Measurements from ENCODE around the gene GNA15.

The GNA15 gene

GRCh38 chr19:3136684-3137055 lies 837 bp downstream of the GNA15 start:
- H3K9me2 ChIP-seq (ENCODE audit: low read depth, low read length), result no peaks in the 10 kb centered on the region
- H3K27ac ChIP-seq (ENCODE audit: low read depth, low read length, poor library complexity, severe bottlenecking), result no peak overlapping the region
- H3K9me3 ChIP-seq (ENCODE audit: low read length), result no peaks in the 10 kb centered on the region
- no peaks in the 10 kb centered on the region for H3K36me3 ChIP-seq (ENCODE audit: insufficient read depth, low read length)
- H4K20me1 ChIP-seq (ENCODE audit: insufficient read depth, low read length), result no peaks in the 10 kb centered on the region
- H3K79me2 ChIP-seq (ENCODE audit: insufficient read depth, low read length), result no peaks in the 10 kb centered on the region
- peaks cover 8% of the 10 kb centered on the region; the same call in 1 of the 2 replicates for H3K27me3 ChIP-seq (ENCODE audit: insufficient read depth, low read length)
- H3K4me3 ChIP-seq (ENCODE audit: low read depth, low read length, poor library complexity, severe bottlenecking), result no peak overlapping the region
- H3K4me2 ChIP-seq (ENCODE audit: low read length), result no peak overlapping the region
- H3K9ac ChIP-seq (ENCODE audit: low read length), result no peak overlapping the region
- no peaks in the 10 kb centered on the region for H3K4me1 ChIP-seq (ENCODE audit: insufficient read depth, low read length, severe bottlenecking)
- TF ChIP-seq CTCF (IDR thresholded peaks at IDR 0.05; ENCODE audit: low read length) (no peak), EZH2 (IDR thresholded peaks at IDR 0.05; ENCODE audit: borderline replicate concordance, low read length) (no peak)
- no peak overlapping the region for H2AFZ ChIP-seq (ENCODE audit: low read length)
- no peaks in the 10 kb centered on the region for H3F3A ChIP-seq (ENCODE audit: insufficient read depth, low read length)

- Histone ChIP-seq H3K9me3 (ENCODE audit: low read length) (no peaks in the 10 kb centered on the region), H3K9ac (ENCODE audit: low read length) (no peak overlapping the region), H3K4me3 (ENCODE audit: low read depth, low read length, poor library complexity, severe bottlenecking) (no peak overlapping the region), H3K9me2 (ENCODE audit: low read depth, low read length) (no peaks in the 10 kb centered on the region), H3K27me3 (ENCODE audit: insufficient read depth, low read length) (peaks cover 8% of the 10 kb centered on the region; the same call in 1 of the 2 replicates), H2AFZ (ENCODE audit: low read length) (no peak overlapping the region), H3K36me3 (ENCODE audit: insufficient read depth, low read length) (no peaks in the 10 kb centered on the region), H4K20me1 (ENCODE audit: insufficient read depth, low read length) (no peaks in the 10 kb centered on the region), H3K27ac (ENCODE audit: low read depth, low read length, poor library complexity, severe bottlenecking) (no peak overlapping the region), H3K4me1 (ENCODE audit: insufficient read depth, low read length, severe bottlenecking) (no peaks in the 10 kb centered on the region), H3K4me2 (ENCODE audit: low read length) (no peak overlapping the region), H3F3A (ENCODE audit: insufficient read depth, low read length) (no peaks in the 10 kb centered on the region), H3K79me2 (ENCODE audit: insufficient read depth, low read length) (no peaks in the 10 kb centered on the region)
- TF ChIP-seq CTCF (IDR thresholded peaks at IDR 0.05; ENCODE audit: low read length) (no peak), EZH2 (IDR thresholded peaks at IDR 0.05; ENCODE audit: borderline replicate concordance, low read length) (no peak)
Observed at GRCh38 chr19:3137119-3137518, 1.3 kb downstream of the GNA15 start.

- Histone ChIP-seq H3F3A (ENCODE audit: insufficient read depth, low read length) (no peaks in the 10 kb centered on the region), H3K9ac (ENCODE audit: low read length) (no peak overlapping the region), H3K4me3 (ENCODE audit: low read depth, low read length, poor library complexity, severe bottlenecking) (no peak overlapping the region), H3K36me3 (ENCODE audit: insufficient read depth, low read length) (no peaks in the 10 kb centered on the region), H3K79me2 (ENCODE audit: insufficient read depth, low read length) (no peaks in the 10 kb centered on the region), H3K9me2 (ENCODE audit: low read depth, low read length) (no peaks in the 10 kb centered on the region), H3K4me1 (ENCODE audit: insufficient read depth, low read length, severe bottlenecking) (no peaks in the 10 kb centered on the region), H2AFZ (ENCODE audit: low read length) (no peak overlapping the region), H3K4me2 (ENCODE audit: low read length) (no peak overlapping the region), H3K27ac (ENCODE audit: low read depth, low read length, poor library complexity, severe bottlenecking) (no peak overlapping the region), H4K20me1 (ENCODE audit: insufficient read depth, low read length) (no peaks in the 10 kb centered on the region), H3K9me3 (ENCODE audit: low read length) (no peaks in the 10 kb centered on the region), H3K27me3 (ENCODE audit: insufficient read depth, low read length) (peaks cover 8% of the 10 kb centered on the region)
- no peak for TF ChIP-seq CTCF (IDR thresholded peaks at IDR 0.05; ENCODE audit: low read length)
- TF ChIP-seq EZH2 (IDR thresholded peaks at IDR 0.05; ENCODE audit: borderline replicate concordance, low read length), result no peak
Observed at GRCh38 chr19:3138268-3138667, 2.4 kb downstream of the GNA15 start.
